HG02870 (cell line): ENCODE measurements around the gene CNTNAP4.

Experiments used
- ATAC-seq: cut with Tn5 transposase; IDR thresholded peaks from one replicate; pipeline ENCODE4 v1.9.1; 2021; ENCODE audit warnings: mild to moderate bottlenecking, moderate library complexity; ENCODE audit not compliant: unreplicated experiment

Gene CNTNAP4

GRCh38 chr16:76484020-76484419 lies 206.8 kb downstream of the CNTNAP4 start:
- no peak for ATAC-seq

- no peak for ATAC-seq
Observed at GRCh38 chr16:76486740-76487139, 209.5 kb downstream of the CNTNAP4 start.

DNA sequence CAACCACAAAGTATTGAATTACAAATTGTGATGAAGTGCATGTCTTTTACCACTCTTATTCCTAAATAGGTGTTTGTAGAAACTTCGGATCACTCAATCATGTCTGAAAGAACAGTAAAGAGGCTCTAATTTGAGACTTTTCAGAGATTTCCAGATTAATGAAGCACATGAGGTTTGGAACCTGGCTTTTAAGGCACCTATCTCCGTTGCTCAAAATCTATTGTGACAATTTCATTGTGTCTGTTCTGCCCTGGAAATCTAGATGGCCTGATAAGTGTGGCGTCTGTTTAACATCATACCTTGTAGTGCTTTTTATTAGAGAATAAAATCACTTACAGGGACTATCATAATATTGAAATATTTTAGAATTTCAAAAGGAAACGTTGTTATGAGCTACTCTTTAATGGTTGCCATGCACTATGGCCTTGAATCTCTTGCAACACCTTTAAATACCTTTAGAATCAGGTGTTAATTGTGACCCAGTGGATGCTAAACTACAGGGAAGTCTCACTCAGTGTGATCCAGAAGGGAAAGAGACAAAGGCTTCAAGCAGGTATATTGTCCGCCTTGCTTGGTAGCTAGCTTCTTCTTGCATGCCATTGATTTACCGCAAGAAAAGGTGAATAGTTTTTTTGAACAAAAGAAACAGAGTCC lies 210.3 kb downstream of the CNTNAP4 start:
- no peak for ATAC-seq

DNA sequence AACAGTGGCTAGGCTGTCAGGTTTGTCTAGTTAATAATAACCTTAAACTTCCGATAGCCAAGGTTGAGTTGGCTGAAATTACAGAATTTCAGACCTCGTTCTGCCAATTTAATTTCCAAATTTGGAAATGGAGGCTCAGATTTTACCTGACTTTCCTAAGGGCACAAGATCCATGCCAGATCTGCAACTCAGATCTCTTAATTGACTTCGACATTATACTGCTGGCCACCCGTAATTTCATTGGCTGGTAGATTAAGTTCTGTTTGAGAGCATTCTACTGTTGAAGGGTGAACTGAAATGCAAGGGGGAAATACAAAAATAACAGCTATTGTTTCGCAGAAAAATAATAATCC lies 210.8 kb downstream of the CNTNAP4 start:
- ATAC-seq = no peak

DNA sequence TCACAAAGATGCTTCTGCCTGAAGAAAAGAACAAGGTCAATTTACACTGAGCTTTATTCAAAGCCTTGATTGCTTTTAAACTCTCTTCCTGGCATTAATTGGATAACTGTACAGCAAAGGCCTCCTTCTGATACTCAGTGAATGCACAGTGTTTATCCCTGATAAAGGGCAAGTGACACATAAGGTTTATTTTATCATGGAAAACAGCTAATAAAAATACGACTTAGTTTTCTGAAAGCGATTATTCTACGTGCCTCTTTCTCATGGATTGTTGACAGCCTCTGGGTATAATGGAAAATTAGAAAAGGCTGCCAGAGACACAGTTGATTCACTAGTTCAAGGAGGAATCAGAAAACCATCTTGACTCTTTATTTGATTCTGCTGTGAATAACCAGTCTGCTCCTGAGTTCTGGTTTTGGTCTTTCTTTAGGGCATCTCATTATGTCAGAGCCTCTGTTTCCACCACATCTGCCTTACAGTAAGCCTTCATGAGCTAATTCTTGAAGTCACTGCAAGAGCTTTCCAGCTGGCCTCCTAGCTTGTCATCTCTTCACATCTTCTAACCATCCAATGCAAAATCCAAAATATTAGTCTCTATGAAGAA lies 212.9 kb downstream of the CNTNAP4 start:
- no peak for ATAC-seq

DNA sequence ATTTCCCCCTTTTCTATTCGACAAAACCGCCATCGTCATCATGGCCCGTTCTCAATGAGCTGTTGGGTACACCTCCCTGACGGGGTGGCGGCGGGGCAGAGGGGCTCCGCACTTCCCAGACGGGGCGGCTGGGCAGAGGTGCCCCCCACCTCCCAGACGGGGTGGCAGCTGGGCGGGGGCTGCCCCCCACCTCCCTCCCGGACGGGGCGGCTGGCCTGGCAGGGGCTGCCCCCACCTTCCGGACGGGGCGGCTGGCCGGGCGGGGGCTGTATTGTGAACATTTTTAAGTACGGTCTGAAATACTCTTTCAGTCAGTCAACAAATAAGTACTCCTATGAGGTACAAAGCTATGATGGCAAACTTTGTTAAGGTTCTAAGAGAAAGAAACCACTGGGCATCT lies 222.8 kb downstream of the CNTNAP4 start:
- no peak for ATAC-seq

DNA sequence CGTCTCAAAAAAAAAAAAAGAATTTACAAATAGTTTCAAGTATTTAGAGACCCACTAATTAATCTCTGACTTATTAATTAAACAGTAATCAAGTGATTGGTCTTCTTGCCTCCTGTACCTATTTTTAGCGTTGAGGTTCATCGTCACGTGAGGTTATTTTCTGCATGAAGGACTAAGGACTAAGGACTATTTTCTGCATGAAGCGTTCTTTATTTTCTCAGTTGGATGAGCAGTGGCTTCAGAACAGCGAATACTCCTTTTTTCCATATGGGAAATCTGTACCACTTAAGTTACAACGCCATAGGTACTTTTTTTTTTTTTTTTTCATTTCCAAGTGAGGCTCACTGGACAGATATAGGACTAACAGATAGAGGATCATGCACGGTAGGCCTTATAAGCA lies 224.9 kb downstream of the CNTNAP4 start:
- no peak for ATAC-seq

GRCh38 chr16:76502555-76502954 lies 225.4 kb downstream of the CNTNAP4 start:
- ATAC-seq = no peak

DNA sequence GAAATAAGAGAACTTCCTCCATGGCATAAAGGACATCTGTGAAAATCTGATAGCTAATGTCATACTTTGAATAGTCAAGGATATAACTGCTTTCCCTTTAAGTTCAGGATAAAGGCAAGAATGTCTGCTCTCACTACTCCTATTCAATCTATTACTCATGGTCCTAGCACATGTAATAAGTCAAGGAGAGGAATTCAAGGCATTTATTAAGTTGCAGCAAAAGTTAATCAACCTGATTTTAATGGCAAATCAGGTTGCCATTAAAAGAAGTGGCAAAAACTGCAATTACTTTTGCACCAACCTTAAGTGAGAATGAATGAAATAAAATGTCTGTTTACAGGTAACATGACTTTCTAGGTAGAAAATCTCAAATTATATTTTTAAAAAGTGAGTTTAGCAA lies 225.9 kb downstream of the CNTNAP4 start:
- ATAC-seq = no peak

- ATAC-seq = no peak
Observed at GRCh38 chr16:76511203-76511602, 234.0 kb downstream of the CNTNAP4 start.

DNA sequence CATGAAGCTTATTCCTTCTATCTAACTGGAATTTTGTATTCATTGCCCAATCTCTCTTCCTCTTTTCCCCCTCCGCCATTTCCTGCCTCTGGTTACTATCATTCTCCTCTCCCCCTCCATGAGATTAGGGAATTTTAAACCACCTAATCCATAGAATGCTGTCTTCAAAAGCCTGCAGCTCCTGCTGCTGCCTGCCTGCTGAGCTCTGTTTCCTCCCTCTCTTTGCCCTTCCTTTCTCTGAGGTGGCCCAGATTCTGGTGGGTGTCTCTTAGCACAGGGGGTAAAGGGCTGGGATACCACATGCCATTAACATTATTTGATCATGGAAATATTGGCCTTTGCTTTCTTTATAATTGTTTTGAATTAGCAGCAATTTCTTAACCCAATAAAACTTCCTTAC lies 241.6 kb downstream of the CNTNAP4 start:
- ATAC-seq = no peak

DNA sequence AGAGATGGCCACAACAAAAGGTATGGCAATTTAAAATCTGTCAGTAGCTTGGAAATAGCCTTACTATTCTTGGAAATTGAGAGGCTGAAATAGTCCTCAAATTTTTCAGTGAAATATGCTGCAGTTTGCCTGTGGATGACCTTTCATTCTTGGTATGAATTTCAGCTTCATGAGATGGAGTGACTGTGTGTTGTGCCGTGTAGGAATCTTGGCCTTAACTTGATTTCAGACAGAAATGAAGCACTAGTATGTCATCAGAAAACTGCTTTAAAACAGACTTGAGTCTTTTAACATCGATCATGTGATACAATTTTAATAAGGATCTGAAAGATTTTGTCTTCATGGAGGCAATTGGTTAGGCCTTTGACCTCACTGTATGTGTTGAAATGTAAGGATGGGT lies 247.2 kb downstream of the CNTNAP4 start:
- ATAC-seq = no peak

DNA sequence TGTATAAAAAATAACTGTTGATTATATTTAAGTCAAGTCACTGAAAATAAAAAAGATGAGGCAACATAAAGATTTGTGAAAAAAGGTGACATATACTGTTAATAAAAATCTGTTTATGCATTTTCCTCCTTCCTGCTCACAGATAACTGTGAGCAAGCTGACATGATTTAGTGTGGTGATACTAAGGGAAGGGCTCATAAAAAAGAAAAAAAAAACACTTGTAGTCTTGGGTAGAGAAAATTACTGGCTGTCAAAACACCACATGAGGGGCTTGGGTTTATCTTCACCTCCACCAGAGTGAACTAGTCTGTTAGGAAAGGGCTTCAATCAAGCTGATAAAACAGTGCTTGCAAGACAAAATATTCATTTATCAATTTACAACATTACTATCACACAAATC lies 247.6 kb downstream of the CNTNAP4 start:
- ATAC-seq = no peak

- no peak for ATAC-seq
Observed at GRCh38 chr16:76527244-76527643, 250.0 kb downstream of the CNTNAP4 start.

DNA sequence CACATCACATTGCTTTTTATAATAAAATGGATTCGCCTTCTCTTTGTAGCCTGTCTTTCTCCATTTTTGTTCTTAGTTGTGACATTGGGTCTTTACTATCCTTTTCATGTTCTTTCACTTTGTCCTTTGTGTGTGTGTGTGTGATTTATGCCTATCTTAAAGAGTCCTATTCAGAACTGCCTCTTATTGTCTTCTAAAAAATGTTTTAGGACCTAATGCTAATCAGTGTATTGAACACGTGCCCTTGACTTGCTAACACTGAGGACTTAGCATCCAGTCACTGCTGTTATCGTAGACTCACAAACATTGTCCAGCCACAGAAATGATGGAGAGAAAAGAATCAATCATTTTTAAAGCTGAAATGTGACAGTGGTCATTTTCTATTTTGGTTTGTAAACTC lies 251.9 kb downstream of the CNTNAP4 start:
- no peak for ATAC-seq

DNA sequence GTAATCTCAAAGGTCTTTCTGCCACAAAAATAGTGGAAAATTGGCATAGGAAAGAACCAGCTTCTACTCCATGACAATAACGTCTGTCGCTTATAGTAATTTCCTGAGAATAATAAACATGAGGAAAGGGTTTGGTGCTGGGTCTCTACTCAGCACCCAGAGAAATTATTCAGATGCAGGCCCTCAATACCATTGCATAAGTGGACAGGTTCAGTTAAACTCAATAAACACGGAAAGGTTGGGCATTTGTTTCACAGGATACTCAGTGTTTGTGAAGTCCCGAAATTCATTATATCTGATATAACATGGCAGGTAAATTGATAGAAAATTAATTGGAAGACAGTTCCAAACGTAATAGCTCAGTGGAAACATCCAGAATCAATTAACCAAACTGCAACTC lies 254.0 kb downstream of the CNTNAP4 start:
- ATAC-seq = no peak

GRCh38 chr16:76532188-76532973 lies 255.2 kb downstream of the CNTNAP4 start:
- no peak for ATAC-seq

- ATAC-seq = no peak
Observed at GRCh38 chr16:76539609-76540008, 262.4 kb downstream of the CNTNAP4 start.

GRCh38 chr16:76541070-76541469 lies 263.9 kb downstream of the CNTNAP4 start:
- no peak for ATAC-seq

DNA sequence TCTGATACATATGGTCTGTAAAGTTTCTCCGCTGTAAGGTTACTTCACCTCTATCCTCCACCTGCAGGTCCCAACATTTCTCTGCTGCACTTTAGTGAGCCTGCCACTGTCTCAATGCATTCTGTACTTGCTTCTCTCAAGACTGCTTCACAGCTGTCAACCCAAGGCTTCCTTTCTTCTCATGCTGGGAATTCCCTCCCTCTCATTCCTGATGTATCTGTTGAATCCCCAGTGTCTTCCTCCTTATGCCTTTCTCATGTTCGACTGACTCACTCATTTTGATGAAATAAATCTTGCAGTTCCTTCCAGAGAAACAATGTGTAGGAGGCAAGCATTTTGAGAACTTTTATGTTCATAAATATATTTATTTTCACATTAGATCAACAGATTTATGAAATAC lies 288.3 kb downstream of the CNTNAP4 start:
- no peak for ATAC-seq

DNA sequence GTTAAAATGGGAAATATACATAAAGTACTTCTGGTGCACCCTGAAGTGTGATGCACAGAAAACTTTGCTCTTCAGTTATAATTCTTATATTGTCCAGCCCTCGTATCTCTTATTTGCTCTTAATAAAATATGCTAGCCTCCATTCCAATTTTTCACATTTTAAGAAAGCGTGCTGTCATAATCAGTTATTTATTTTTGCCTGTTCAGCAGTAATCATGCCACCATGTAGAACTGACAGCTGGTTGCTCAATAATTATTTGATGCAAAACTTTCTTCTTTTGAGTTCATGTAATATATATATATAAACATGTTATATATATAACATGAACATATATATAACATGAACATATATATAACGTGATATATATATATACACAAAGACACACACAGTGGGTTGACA lies 294.6 kb downstream of the CNTNAP4 start:
- ATAC-seq = no peak

DNA sequence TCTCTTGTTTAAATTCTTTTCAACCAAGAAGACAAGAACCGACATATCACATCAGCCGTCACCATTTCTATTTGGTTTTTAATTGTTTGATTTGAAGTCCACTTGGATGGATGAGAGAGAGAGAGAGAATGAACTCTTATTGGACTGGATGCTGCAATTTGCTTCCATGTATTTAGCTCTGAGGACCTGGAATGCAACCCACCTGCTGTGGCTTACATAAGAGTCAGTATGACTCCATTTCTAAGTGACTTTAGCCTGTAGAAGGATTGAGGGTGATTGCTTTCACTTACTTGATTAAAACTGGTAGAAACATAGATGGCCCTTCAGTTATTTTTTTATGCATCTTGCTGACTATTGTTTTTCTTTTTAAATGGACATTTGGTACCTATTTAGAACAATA lies 296.1 kb downstream of the CNTNAP4 start:
- no peak for ATAC-seq
